Ovary (tissue), 9 donors: ENCODE data around the gene COX7A1. TPM values are rescaled to one million over a fixed set of nuclear protein-coding genes. Genes with fewer than 3 reads are reported as not detected.
"Not testable (repeated sequence)": the region's sequence is repeated elsewhere in the genome, so short reads cannot be mapped to it uniquely, and the experiment has no call there.

Source experiments
- DNase-seq, 5 donors: peaks; one replicate each; pipeline ENCODE4 v3.0.0-alpha.2; 2019 to 2020
- H3K27ac ChIP-seq, 2 donors: fragments of 200-600 bp; one replicate each; pipeline versions ENCODE4 v1.5.1 to v1.8.0; 2019 to 2022
- H3K27me3 ChIP-seq: fragments of 200-600 bp; one replicate; pipeline ENCODE4 v1.8.0; 2022
- H3K36me3 ChIP-seq: fragments of 200-600 bp; sonication (generic); one replicate; pipeline ENCODE4 v1.5.1; 2019
- H3K4me1 ChIP-seq: one replicate; pipeline ENCODE4 v1.8.1; 2013; ENCODE audit warnings: mild to moderate bottlenecking, moderate library complexity; ENCODE audit not compliant: insufficient read depth
- H3K4me3 ChIP-seq: fragments of 200-600 bp; sonication (generic); one replicate; pipeline ENCODE4 v1.5.1; 2017
- H3K9me3 ChIP-seq, 2 donors: fragments of 200-600 bp in 1 of 2; sonication (generic) in 1 of 2; one replicate each; pipeline versions ENCODE4 v1.5.1 to v1.8.1; 2013 to 2019; ENCODE audit warnings: mild to moderate bottlenecking in 1 of 2, moderate library complexity in 1 of 2
- CTCF ChIP-seq, 3 donors: fragments of 450-650 bp in 2 of 3; fragments of 200-600 bp in 1 of 3; IDR thresholded peaks; one replicate each; pipeline versions ENCODE4 v1.5.1 to v1.8.0; 2016 to 2022; ENCODE audit warnings: antibody characterized with exemption in 3 of 3, mild to moderate bottlenecking in 1 of 3
- EP300 ChIP-seq: sonication (generic); formaldehyde crosslinking; IDR thresholded peaks from one replicate; pipeline ENCODE4 v1.6.1; 2017; ENCODE audit warnings: antibody characterized with exemption
- POLR2A ChIP-seq: fragments of 450-650 bp; IDR thresholded peaks from one replicate; pipeline ENCODE4 v1.6.1; 2017; ENCODE audit warnings: antibody characterized with exemption, mild to moderate bottlenecking, moderate library complexity
- WGBS, 3 donors: extraction: QIAGEN DNeasy Blood & Tissue Kit in 1 of 3; methylation state at CpG; one replicate each; pipeline versions ENCODE4 v1.1.5 to v1.1.7; 2013 to 2017; 5-methylcytosine and 5-hydroxymethylcytosine counted together
- intact Hi-C, 4 donors: fragments of 100-400 bp; cut with DNase I; formaldehyde crosslinking; loops; one replicate each; pipeline versions ENCODE4 v1.11.0 to v1.15.1; 2022 to 2023
- polyA plus RNA-seq, 2 donors: library from polyadenylated mRNA; stranded (reverse); fragments of 200-250 nt in 1 of 2; fragments of 350-450 nt in 1 of 2; fragmentation: Illumina TruSeq in 1 of 2; extraction: RNeasy Lipid Tissue Mini Kit (QIAGEN cat#74804) in 1 of 2; gene quantifications; one replicate each; pipeline ENCODE4 v1.2.3, GENCODE V29; 2013 to 2014
- total RNA-seq, 7 donors: library from RNA; depleted of rRNA in 2 of 7; stranded (reverse); fragments of >200 nt in 2 of 7; fragmentation: NEBNext Ultra II Directional in 3 of 7; extraction: Animal tissue kit (Norgen Biotek cat#: 25700) in 3 of 7; gene quantifications; one replicate each; pipeline versions ENCODE4 v1.1.0 to v1.2.4, GENCODE V29; 2016 to 2023
- donor health status: DM: no; HTN: no; CAD: no; lungs with moderate emphysema.
- donor health status: DM: no; HTN: no; CAD: no.
- donor health status: Bipolar disorder and iron deficiency.
- donor health status: DM: yes; HTN: yes; CAD: no.
- donor health status: DM: no; HTN: no; CAD: no.
- donor health status: DM: yes; HTN: yes; CAD: no.

The COX7A1 gene
- total and polyA plus RNA-seq, 9 donors: 31.4 to 81.4 (median 46.6) TPM

DNA sequence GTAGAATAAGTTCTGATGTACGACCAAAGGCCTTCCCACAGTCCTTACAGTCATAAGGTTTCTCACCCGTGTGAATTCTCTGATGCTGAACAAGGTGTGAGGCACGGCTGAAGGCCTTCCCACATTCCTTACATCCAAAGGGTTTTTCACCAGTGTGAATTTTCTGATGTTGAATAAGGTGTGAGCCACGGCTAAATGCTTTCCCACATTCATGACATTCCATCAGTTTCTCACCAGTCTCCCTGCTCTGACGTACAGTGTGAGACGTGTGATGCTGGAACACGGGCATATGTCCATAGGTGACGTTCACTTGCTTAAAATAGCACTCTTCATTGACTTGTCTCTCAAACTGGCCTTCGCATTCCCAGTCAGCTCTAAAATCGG is 31.0 kb upstream of the COX7A1 start:
- H3K27ac ChIP-seq: no peak overlapping the region
- H3K27me3 ChIP-seq: no peaks in the 10 kb centered on the region
- H3K9me3 ChIP-seq: no peaks in the 10 kb centered on the region
- no peak for TF ChIP-seq EP300
- no peak for TF ChIP-seq POLR2A
- no peak for TF ChIP-seq CTCF (IDR thresholded peaks at IDR 0.05)
- no peaks in the 10 kb centered on the region for H3K36me3 ChIP-seq
- WGBS, 3 donors: 81 to 83% (median 82%) methylated on average over 10 of the region's 10 CpGs
- no peaks in the 10 kb centered on the region for H3K4me1 ChIP-seq
- no peak overlapping the region for H3K4me3 ChIP-seq
- intact Hi-C loops: no loop called here
- no peak for DNase-seq

DNA sequence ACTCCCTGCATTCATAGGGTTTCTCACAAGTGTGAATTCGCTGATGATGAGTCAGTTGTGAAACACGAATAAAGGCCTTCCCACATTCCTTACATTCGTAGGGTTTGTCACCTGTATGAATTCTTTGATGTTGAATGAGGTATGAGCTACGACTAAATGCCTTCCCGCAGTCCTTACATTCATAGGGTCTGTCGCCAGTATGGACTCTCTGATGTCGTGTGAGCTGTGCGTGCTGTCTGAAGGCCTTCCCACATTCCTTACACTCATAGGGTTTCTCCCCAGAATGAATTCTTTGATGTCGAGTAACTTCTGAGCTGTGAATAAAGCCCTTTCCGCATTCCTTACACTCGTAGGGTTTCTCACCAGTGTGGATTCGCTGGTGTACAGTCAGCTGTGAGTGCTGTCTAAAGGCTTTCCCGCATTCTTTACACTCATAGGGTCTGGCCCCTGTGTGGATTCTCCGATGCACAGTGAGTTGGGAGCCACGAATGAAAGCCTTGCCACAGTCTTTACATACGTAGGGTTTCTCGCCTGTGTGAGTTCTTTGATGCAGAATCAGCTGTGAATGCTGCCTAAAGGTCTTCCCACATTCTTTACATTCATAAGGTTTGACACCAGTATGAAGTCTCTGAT is 30.5 kb upstream of the COX7A1 start:
- H3K36me3 ChIP-seq: no peaks in the 10 kb centered on the region
- H3K27ac ChIP-seq: no peak overlapping the region
- 81 to 85% (median 83%) methylated on average over 17 of the region's 17 CpGs for WGBS, 3 donors
- no peaks in the 10 kb centered on the region for H3K4me1 ChIP-seq
- no peaks in the 10 kb centered on the region for H3K9me3 ChIP-seq
- intact Hi-C loops: no loop called here
- DNase-seq: no peak
- H3K27me3 ChIP-seq: no peaks in the 10 kb centered on the region
- TF ChIP-seq CTCF (IDR thresholded peaks at IDR 0.05) (no peak), POLR2A (no peak), EP300 (no peak)
- H3K4me3 ChIP-seq: no peak overlapping the region

DNA sequence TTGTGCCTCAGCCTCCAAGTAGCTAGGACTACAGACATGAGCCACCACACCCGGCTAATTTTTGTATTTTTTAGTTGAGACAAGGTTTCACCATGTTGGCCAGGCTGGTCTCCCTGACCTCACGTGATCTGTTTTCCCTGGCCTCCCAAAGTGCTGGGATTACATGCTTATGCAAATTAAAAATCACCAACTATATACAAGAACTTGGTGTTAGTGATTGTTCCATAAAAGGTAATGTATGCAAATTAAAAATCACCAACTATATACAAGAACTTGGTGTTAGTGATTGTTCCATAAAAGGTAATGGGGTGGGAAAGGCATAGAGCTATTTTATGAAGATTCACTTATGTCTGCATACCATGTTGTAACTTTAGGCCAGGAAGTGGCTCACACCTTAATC is 26.8 kb upstream of the COX7A1 start:
- H3K27me3 ChIP-seq, H3K4me3 ChIP-seq, H3K27ac ChIP-seq, H3K4me1 ChIP-seq, DNase-seq, H3K36me3 ChIP-seq, H3K9me3 ChIP-seq, intact Hi-C loops: not testable (repeated sequence)
- WGBS, 3 donors: 48 to 62% (median 56%) methylated on average over 2 of the region's 2 CpGs

GRCh38 chr19:36173846-36174245 is 21.6 kb upstream of the COX7A1 start:
- DNase-seq, H3K27me3 ChIP-seq, H3K36me3 ChIP-seq, H3K27ac ChIP-seq, H3K4me3 ChIP-seq, H3K9me3 ChIP-seq, H3K4me1 ChIP-seq: not testable (repeated sequence)
- intact Hi-C loops: loop anchor here in 3 of 4 donors (5.0 kb wide), 1 partner anchor 47 kb away; no protein-coding TSS in a partner anchor
- 22 to 44% (median 31%) methylated on average over 8 of the region's 8 CpGs for WGBS, 3 donors

GRCh38 chr19:36172852-36173251 is 20.6 kb upstream of the COX7A1 start:
- no peak for DNase-seq
- no peaks in the 10 kb centered on the region for H3K36me3 ChIP-seq
- H3K27ac ChIP-seq: no peak overlapping the region
- H3K4me3 ChIP-seq: no peak overlapping the region
- intact Hi-C loops: loop anchor here in 3 of 4 donors (5.0 kb wide), 1 partner anchor 46 kb away; no protein-coding TSS in a partner anchor
- H3K27me3 ChIP-seq: no peaks in the 10 kb centered on the region
- WGBS, 3 donors: 80 to 94% (median 89%) methylated on average over 5 of the region's 5 CpGs
- no peak for TF ChIP-seq POLR2A
- TF ChIP-seq EP300: no peak
- no peak for TF ChIP-seq CTCF (IDR thresholded peaks at IDR 0.05)
- no peaks in the 10 kb centered on the region for H3K9me3 ChIP-seq
- no peaks in the 10 kb centered on the region for H3K4me1 ChIP-seq
